ENCODE measurements around the gene ZBED1. TPM values are rescaled to one million over a fixed set of nuclear protein-coding genes. Genes with fewer than 3 reads are reported as not detected.
A peak's percentile ranks its signal among the peaks of the same experiment; 100 is the strongest.
"Not testable (repeated sequence)": the region's sequence is repeated elsewhere in the genome, so short reads cannot be mapped to it uniquely, and the experiment has no call there.

The ZBED1 gene
- total and polyA plus RNA-seq, 2 donors (not counting 1 experiment from before 2014, with no cell fraction given) = 14.5 to 24.8 TPM

- peaks cover 4% of the 10 kb centered on the region for H3K4me1 ChIP-seq (ENCODE audit: control insufficient read depth, extremely low read depth, insufficient read depth, low read length)
- H3K27ac ChIP-seq (ENCODE audit: insufficient read depth, low read length) = no peak overlapping the region
- peak in 1 of 2 donors; percentile 36 for DNase-seq (ENCODE audit: low read depth in 2 of 2)
- H3K27me3 ChIP-seq (ENCODE audit: control insufficient read depth, insufficient read depth, low read length) = no peaks in the 10 kb centered on the region
- peaks cover 2% of the 10 kb centered on the region for H3K79me2 ChIP-seq (ENCODE audit: control insufficient read depth, insufficient read depth, low read length)
- no peak overlapping the region for H2AFZ ChIP-seq (ENCODE audit: low read length)
- no peaks in the 10 kb centered on the region for H3K9me3 ChIP-seq (ENCODE audit: control insufficient read depth, insufficient read depth, low read depth, low read length)
- H3K36me3 ChIP-seq (ENCODE audit: control insufficient read depth, insufficient read depth, low read length) = no peaks in the 10 kb centered on the region
- no peaks in the 10 kb centered on the region for H4K20me1 ChIP-seq (ENCODE audit: control insufficient read depth, extremely low read depth, insufficient read depth, low read length)
- no peak overlapping the region for H3K9ac ChIP-seq (ENCODE audit: insufficient read depth, low read length)
- H3K4me3 ChIP-seq (replicated peaks in 1 of 4; ENCODE audit: control extremely low read depth in 1 of 4, insufficient read depth in 1 of 4, low read depth in 3 of 4, low read length in 4 of 4) = no peak overlapping the region
- TF ChIP-seq EZH2 (IDR thresholded peaks at IDR 0.05; ENCODE audit: low read length, missing control alignments) = no peak
- TF ChIP-seq, protein P1, sequence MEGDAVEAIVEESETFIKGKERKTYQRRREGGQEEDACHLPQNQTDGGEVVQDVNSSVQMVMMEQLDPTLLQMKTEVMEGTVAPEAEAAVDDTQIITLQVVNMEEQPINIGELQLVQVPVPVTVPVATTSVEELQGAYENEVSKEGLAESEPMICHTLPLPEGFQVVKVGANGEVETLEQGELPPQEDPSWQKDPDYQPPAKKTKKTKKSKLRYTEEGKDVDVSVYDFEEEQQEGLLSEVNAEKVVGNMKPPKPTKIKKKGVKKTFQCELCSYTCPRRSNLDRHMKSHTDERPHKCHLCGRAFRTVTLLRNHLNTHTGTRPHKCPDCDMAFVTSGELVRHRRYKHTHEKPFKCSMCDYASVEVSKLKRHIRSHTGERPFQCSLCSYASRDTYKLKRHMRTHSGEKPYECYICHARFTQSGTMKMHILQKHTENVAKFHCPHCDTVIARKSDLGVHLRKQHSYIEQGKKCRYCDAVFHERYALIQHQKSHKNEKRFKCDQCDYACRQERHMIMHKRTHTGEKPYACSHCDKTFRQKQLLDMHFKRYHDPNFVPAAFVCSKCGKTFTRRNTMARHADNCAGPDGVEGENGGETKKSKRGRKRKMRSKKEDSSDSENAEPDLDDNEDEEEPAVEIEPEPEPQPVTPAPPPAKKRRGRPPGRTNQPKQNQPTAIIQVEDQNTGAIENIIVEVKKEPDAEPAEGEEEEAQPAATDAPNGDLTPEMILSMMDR (conservative IDR thresholded peaks at IDR 0.05 in 1 of 2, IDR thresholded peaks at IDR 0.05 in 1 of 2; ENCODE audit: low read depth in 1 of 2, low read length in 2 of 2) = no peak
- H3K4me2 ChIP-seq (ENCODE audit: extremely low read depth, insufficient read depth, low read length) = no peak overlapping the region
These were observed 38.7 kb downstream of the ZBED1 start for GRCh38 chrX:2462074-2462473.

GRCh38 chrX:2461711-2462016 lies 39.1 kb downstream of the ZBED1 start:
- no peaks in the 10 kb centered on the region for H4K20me1 ChIP-seq (ENCODE audit: control insufficient read depth, extremely low read depth, insufficient read depth, low read length)
- TF ChIP-seq EZH2 (IDR thresholded peaks at IDR 0.05; ENCODE audit: low read length, missing control alignments) = no peak
- TF ChIP-seq, protein P1 (conservative IDR thresholded peaks at IDR 0.05 in 1 of 2, IDR thresholded peaks at IDR 0.05 in 1 of 2; ENCODE audit: low read depth in 1 of 2, low read length in 2 of 2) = no peak
- peaks cover 2% of the 10 kb centered on the region for H3K79me2 ChIP-seq (ENCODE audit: control insufficient read depth, insufficient read depth, low read length)
- no peak for DNase-seq (ENCODE audit: low read depth in 2 of 2)
- no peak overlapping the region for H3K4me3 ChIP-seq (replicated peaks in 1 of 4; ENCODE audit: control extremely low read depth in 1 of 4, insufficient read depth in 1 of 4, low read depth in 3 of 4, low read length in 4 of 4)
- H3K4me2 ChIP-seq (ENCODE audit: extremely low read depth, insufficient read depth, low read length) = no peak overlapping the region
- H3K9me3 ChIP-seq (ENCODE audit: control insufficient read depth, insufficient read depth, low read depth, low read length) = no peaks in the 10 kb centered on the region
- H3K36me3 ChIP-seq (ENCODE audit: control insufficient read depth, insufficient read depth, low read length) = no peaks in the 10 kb centered on the region
- no peak overlapping the region for H3K27ac ChIP-seq (ENCODE audit: insufficient read depth, low read length)
- no peak overlapping the region for H2AFZ ChIP-seq (ENCODE audit: low read length)
- H3K27me3 ChIP-seq (ENCODE audit: control insufficient read depth, insufficient read depth, low read length) = no peaks in the 10 kb centered on the region
- no peak overlapping the region for H3K9ac ChIP-seq (ENCODE audit: insufficient read depth, low read length)
- peaks cover 4% of the 10 kb centered on the region for H3K4me1 ChIP-seq (ENCODE audit: control insufficient read depth, extremely low read depth, insufficient read depth, low read length)

DNA sequence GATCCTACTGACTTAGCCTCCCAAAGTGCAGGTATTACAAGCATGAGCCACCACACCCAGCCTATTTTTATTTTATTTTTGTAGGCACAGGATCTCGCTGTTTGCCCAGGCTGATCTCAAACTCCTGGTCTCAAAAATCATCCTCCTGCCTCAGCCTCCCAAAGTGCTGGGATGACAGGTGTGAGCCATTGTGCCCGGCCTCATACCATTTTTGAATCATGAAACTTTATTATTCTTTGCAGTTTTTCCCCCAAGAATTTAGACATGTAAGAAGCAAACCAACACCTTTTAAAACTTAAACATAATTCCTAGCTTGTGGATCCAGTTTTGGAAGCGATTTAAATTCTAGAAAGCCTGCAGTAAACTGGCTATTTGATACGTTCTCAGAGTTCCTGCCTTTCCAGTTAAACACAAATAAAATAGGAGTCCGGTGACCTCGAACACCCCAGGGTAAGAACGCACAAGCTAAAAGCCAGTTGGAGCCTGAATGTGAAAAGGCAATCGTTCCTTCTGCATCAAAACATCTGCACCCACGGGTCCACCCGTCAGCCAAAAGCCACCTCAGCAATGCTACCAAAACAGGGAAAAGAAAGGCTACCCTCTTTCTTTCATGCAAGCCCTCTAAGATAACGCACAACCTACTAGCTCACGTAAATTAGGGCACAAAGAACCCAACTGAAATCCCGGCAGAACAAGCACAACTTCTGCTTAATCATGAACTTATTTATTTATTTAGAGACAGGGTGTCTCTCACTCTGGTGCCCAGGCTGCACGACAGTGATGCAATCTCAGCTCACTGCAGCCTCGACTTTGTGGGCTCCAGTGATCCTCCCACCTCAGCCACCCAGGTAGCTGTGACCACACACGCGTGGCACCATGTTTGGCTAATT lies 39.7 kb downstream of the ZBED1 start:
- not testable (repeated sequence) for H3K27ac ChIP-seq (ENCODE audit: insufficient read depth, low read length); DNase-seq (ENCODE audit: low read depth in 2 of 2)

DNA sequence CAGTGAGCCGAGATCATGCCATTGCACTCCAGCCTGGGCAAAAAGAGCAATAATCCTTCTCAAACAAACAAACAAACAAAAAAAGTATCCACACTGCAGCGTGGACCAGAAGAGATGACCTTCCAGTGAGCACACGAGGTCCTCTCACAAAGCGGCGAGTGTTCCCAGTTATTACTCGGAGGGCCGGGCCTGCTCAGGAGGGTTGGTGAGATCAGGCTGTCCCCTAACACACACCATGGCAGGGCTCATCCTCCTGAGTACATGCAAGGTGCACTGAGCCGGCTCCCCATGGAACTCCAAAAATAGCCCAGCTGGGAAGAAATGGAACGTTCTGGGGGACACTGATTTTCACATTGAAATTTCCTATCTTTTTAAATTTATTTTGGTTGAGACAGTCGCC lies 40.7 kb downstream of the ZBED1 start:
- not testable (repeated sequence) for H4K20me1 ChIP-seq (ENCODE audit: control insufficient read depth, extremely low read depth, insufficient read depth, low read length); H3K4me3 ChIP-seq (replicated peaks in 1 of 4; ENCODE audit: control extremely low read depth in 1 of 4, insufficient read depth in 1 of 4, low read depth in 3 of 4, low read length in 4 of 4); H3K9me3 ChIP-seq (ENCODE audit: control insufficient read depth, insufficient read depth, low read depth, low read length); H3K4me1 ChIP-seq (ENCODE audit: control insufficient read depth, extremely low read depth, insufficient read depth, low read length); H3K27ac ChIP-seq (ENCODE audit: insufficient read depth, low read length); H3K27me3 ChIP-seq (ENCODE audit: control insufficient read depth, insufficient read depth, low read length); H3K4me2 ChIP-seq (ENCODE audit: extremely low read depth, insufficient read depth, low read length); H2AFZ ChIP-seq (ENCODE audit: low read length); H3K36me3 ChIP-seq (ENCODE audit: control insufficient read depth, insufficient read depth, low read length); H3K79me2 ChIP-seq (ENCODE audit: control insufficient read depth, insufficient read depth, low read length); H3K9ac ChIP-seq (ENCODE audit: insufficient read depth, low read length); DNase-seq (ENCODE audit: low read depth in 2 of 2)

More for the DNA sequence above, 39.7 kb downstream of the ZBED1 start:
- not testable (repeated sequence) for H3K4me3 ChIP-seq (replicated peaks in 1 of 4; ENCODE audit: control extremely low read depth in 1 of 4, insufficient read depth in 1 of 4, low read depth in 3 of 4, low read length in 4 of 4); H3K9ac ChIP-seq (ENCODE audit: insufficient read depth, low read length); H3K4me1 ChIP-seq (ENCODE audit: control insufficient read depth, extremely low read depth, insufficient read depth, low read length); H4K20me1 ChIP-seq (ENCODE audit: control insufficient read depth, extremely low read depth, insufficient read depth, low read length); H3K36me3 ChIP-seq (ENCODE audit: control insufficient read depth, insufficient read depth, low read length); H3K79me2 ChIP-seq (ENCODE audit: control insufficient read depth, insufficient read depth, low read length); H2AFZ ChIP-seq (ENCODE audit: low read length); H3K9me3 ChIP-seq (ENCODE audit: control insufficient read depth, insufficient read depth, low read depth, low read length); H3K4me2 ChIP-seq (ENCODE audit: extremely low read depth, insufficient read depth, low read length); H3K27me3 ChIP-seq (ENCODE audit: control insufficient read depth, insufficient read depth, low read length)
